ENCODE measurements around the gene MMGT1. TPM values are rescaled to one million over a fixed set of nuclear protein-coding genes. Genes with fewer than 3 reads are reported as not detected.

The MMGT1 gene
- total RNA-seq, 1 donor from 2014 or later: 24.4 TPM

DNA sequence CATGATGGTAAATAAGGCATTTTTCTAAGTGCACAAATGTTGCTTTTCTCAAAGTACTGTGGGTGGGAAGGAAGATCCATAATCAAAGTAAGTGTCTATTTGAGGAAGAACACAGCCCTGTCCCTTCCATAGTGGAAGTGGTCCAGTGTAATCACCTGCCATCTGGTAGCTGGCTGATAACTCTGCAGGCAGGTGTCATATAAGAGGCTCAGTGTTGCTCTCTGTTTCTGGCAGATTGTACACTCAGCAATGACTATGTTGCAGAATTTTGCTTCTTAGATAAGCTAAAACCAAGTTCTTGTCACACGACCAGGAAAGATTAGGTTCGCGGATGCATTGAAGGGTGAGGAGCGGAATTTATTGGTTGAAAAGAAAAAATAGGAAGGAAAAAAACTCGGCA lies 59.4 kb downstream of the MMGT1 start:
- H3K4me3 ChIP-seq (ENCODE audit: low read depth, low read length): no peak overlapping the region
- H3K27me3 ChIP-seq (ENCODE audit: control insufficient read depth, insufficient read depth, low read length): no peaks in the 10 kb centered on the region
- TF ChIP-seq, protein P1, sequence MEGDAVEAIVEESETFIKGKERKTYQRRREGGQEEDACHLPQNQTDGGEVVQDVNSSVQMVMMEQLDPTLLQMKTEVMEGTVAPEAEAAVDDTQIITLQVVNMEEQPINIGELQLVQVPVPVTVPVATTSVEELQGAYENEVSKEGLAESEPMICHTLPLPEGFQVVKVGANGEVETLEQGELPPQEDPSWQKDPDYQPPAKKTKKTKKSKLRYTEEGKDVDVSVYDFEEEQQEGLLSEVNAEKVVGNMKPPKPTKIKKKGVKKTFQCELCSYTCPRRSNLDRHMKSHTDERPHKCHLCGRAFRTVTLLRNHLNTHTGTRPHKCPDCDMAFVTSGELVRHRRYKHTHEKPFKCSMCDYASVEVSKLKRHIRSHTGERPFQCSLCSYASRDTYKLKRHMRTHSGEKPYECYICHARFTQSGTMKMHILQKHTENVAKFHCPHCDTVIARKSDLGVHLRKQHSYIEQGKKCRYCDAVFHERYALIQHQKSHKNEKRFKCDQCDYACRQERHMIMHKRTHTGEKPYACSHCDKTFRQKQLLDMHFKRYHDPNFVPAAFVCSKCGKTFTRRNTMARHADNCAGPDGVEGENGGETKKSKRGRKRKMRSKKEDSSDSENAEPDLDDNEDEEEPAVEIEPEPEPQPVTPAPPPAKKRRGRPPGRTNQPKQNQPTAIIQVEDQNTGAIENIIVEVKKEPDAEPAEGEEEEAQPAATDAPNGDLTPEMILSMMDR (IDR thresholded peaks at IDR 0.05; ENCODE audit: insufficient read depth, low read length, poor library complexity, severe bottlenecking): no peak
- no peaks in the 10 kb centered on the region for H3K36me3 ChIP-seq (ENCODE audit: control insufficient read depth, insufficient read depth, low read length)
- no peak for DNase-seq (ENCODE audit: low read depth)

Other genes with a start within 250 kb of the MMGT1 start
- gene CT45A3, start 205.8 kb downstream of the MMGT1 start, total RNA-seq: not detected in 2 replicates
- gene CT45A5, start 188.5 kb downstream of the MMGT1 start, total RNA-seq: not detected in 2 replicates
- gene CT45A6, start 171.2 kb downstream of the MMGT1 start, total RNA-seq: not detected in 2 replicates
- gene CT45A2, start 154.0 kb downstream of the MMGT1 start, total RNA-seq: not detected in 2 replicates
- not detected in 2 replicates for gene CT45A7, start 136.7 kb downstream of the MMGT1 start, total RNA-seq
- gene CT45A8, start 119.5 kb downstream of the MMGT1 start, total RNA-seq: not detected in 2 replicates
- gene CT45A9, start 102.2 kb downstream of the MMGT1 start, total RNA-seq: not detected in 2 replicates
- gene CT45A10, start 80.5 kb downstream of the MMGT1 start, total RNA-seq: not detected in 2 replicates
- gene SAGE1, start 80.3 kb downstream of the MMGT1 start, total RNA-seq: not detected in 2 replicates
- gene SLC9A6, start 11.4 kb upstream of the MMGT1 start, total RNA-seq: 14.8 and 19.6 TPM in 2 replicates
- 37.3 and 42.0 TPM in 2 replicates for gene FHL1, start 173.5 kb upstream of the MMGT1 start, total RNA-seq

Data from kidney epithelial cell (primary cell).